ENCODE results near the gene NWD2. TPM values are rescaled to one million over a fixed set of nuclear protein-coding genes. Genes with fewer than 3 reads are reported as not detected.
"Not testable (repeated sequence)": the region's sequence is repeated elsewhere in the genome, so short reads cannot be mapped to it uniquely, and the experiment has no call there.

NWD2 gene
- total RNA-seq, 1 experiment from 2014 or later, result 0.33 TPM

GRCh38 chr4:37393889-37394288, 149.3 kb downstream of the NWD2 start:
- DNase-seq (ENCODE audit: low spot score), result no peak

DNA sequence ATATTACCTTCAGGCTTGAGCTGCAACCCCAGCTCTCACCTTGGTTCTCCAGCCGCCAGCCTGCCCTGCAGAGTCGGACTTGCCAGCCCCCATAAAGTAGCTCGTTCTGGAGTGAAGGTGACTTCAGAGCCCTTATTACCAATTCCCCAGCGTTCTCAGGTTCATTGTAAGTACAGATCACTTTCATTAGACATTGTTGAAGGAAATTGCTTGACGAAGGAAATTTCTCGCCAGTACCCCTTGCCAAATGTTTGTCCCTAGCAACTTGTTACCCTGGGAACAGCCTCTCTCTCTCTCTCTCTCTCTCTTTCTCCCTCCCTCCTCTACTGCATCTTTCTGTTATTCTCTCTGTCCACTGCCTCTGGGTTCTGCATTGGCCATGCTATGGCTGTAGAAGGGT, 153.0 kb downstream of the NWD2 start:
- DNase-seq (ENCODE audit: low spot score), result no peak

GRCh38 chr4:37400241-37400881, 155.8 kb downstream of the NWD2 start:
- DNase-seq (ENCODE audit: low spot score), result no peak

- peak; percentile 82 for DNase-seq (ENCODE audit: low spot score)
Observed at GRCh38 chr4:37407938-37408826, 163.6 kb downstream of the NWD2 start.

GRCh38 chr4:37413612-37414011, 169.1 kb downstream of the NWD2 start:
- DNase-seq (ENCODE audit: low spot score), result not testable (repeated sequence)

DNA sequence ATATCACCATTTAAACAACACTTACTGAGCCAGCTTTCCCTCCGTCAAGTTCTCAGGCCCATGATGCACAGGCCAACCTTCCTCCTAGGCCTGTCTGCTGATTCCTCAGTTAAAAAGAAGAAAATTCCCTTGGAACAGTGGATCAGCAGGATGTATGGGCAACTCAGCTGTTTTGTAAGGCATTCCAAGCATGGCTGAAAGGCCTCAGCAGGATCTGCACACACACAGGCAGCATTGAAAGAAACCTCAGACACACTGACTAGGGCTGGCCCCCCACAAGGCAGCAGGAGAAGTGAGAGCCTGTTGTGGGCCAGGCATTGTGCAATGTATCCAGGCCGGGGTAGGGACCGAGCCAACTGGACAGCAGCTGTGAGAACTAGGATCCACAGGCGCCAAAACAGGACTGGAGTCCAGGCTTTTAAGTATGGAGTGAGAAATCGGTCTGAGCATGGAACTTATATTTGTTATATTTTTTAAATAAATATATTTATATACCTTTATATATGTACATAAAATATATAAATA, 171.4 kb downstream of the NWD2 start:
- no peak for DNase-seq (ENCODE audit: low spot score)

DNA sequence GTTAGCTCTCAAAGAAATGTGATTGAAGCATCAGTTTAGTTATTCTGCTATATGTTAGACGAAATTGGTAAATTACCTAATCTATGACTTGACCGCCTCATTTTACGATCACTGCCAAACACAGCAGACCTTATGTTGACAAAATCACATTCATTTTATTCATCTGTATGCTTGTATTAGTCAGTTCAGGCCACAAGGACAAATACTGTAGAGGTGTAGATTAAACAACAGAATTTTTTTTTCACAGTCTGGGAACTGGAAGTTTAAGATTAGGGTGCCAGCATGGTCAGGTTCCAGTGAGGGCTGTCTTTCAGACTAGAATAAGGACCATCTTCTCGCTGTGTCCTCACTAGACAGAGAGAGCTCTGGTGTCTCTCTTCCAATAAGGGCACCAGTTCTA, 177.1 kb downstream of the NWD2 start:
- no peak for DNase-seq (ENCODE audit: low spot score)

GRCh38 chr4:37422102-37422501, 177.6 kb downstream of the NWD2 start:
- DNase-seq (ENCODE audit: low spot score), result no peak

DNA sequence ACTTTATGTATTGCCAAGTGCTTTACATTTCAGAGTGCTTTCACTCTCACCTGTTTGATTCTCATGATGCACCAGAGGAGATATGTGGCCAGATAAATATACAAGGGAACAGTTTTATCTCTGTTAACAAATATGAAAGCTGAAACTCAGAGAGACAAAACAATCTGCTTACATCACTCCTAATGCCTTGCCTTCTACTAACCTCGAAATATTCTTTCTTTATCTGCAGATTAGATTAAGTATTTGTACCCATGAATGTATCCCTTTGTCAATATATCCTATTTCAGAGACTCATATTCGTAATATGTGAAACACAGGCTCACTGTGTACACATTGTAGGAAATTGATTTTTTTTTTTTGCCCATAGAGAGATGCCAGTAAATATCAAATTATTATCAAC, 178.1 kb downstream of the NWD2 start:
- no peak for DNase-seq (ENCODE audit: low spot score)

GRCh38 chr4:37423310-37423709, 178.8 kb downstream of the NWD2 start:
- DNase-seq (ENCODE audit: low spot score), result no peak

- no peak for DNase-seq (ENCODE audit: low spot score)
Observed at GRCh38 chr4:37424753-37425152, 180.2 kb downstream of the NWD2 start.

- no peak for DNase-seq (ENCODE audit: low spot score)
Observed at GRCh38 chr4:37425857-37426256, 181.3 kb downstream of the NWD2 start.

- no peak for DNase-seq (ENCODE audit: low spot score)
Observed at GRCh38 chr4:37427193-37427592, 182.7 kb downstream of the NWD2 start.

DNA sequence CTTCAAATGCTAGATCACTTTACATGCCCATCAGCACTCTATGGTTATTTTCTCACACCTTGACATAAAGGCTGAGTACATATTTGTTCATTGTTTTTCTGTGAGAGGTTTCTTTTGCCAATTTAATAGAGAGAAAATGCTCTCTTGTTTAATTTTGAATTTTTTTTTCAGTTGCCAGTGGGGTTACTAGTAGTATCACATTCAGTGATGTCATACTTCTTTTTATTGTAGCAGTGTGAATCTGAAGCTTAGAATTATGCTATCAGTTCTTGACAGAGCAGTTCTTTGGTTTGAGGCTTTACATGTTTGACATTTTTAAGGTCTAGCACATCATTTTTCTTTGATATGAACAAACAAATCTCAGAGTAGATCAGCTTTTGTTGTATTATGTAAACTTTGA, 185.4 kb downstream of the NWD2 start:
- no peak for DNase-seq (ENCODE audit: low spot score)

DNA sequence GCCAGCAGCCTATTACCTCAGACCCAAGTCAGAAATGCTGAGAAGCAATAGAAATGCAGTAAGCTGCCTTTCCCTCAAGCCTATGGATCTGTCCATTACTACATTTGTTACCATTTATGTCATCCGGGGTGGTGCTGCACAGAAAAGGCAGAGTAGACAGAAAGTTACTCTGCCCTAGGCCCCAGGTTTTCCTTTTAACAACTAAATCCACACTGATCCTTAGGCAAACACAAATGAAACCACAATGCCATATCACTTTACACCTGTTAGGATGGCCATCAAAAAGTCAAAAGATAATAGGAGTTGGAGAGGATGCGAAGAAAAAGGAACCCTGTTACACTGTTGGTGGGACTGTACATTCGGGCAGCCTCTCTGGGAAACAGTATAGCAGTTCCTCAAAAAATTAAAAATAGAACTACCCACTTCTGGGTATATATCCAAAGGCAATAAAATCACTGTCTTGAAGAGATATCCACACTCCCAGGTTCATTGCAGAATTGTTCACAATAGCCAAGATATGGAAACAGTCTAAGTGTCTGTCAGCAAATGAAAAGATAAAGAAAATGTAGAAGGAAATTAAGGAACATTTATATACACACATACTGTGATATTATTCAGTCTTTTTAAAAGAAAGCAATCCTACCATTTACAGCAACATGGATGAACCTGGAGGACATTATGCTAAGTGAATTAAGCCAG, 186.3 kb downstream of the NWD2 start:
- peak; percentile 82 for DNase-seq (ENCODE audit: low spot score)

- DNase-seq (ENCODE audit: low spot score), result no peak
Observed at GRCh38 chr4:37431417-37431743, 186.8 kb downstream of the NWD2 start.

GRCh38 chr4:37434469-37434868, 189.9 kb downstream of the NWD2 start:
- peak; percentile 44 for DNase-seq (ENCODE audit: low spot score)

- no peak for DNase-seq (ENCODE audit: low spot score)
Observed at GRCh38 chr4:37436546-37436945, 192.0 kb downstream of the NWD2 start.

DNA sequence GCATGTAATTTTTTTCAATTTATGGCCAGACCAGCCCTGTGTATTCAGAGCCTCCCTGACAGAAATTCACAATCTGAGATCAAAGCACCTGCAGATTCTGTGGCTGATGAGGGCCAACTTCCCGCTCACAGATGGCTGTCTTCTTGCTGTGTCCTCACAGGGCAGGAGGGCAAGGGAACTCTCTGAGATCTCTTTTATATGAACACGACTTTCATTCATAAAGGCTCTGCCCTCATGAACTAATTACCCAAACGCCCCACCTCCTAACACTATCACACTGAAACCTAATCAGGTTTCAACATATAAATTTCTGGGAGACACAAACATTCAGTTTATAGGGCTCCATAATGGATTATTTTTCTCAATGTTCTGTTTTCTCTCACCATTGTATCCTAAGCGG, 192.6 kb downstream of the NWD2 start:
- DNase-seq (ENCODE audit: low spot score), result peak; percentile 23

DNA sequence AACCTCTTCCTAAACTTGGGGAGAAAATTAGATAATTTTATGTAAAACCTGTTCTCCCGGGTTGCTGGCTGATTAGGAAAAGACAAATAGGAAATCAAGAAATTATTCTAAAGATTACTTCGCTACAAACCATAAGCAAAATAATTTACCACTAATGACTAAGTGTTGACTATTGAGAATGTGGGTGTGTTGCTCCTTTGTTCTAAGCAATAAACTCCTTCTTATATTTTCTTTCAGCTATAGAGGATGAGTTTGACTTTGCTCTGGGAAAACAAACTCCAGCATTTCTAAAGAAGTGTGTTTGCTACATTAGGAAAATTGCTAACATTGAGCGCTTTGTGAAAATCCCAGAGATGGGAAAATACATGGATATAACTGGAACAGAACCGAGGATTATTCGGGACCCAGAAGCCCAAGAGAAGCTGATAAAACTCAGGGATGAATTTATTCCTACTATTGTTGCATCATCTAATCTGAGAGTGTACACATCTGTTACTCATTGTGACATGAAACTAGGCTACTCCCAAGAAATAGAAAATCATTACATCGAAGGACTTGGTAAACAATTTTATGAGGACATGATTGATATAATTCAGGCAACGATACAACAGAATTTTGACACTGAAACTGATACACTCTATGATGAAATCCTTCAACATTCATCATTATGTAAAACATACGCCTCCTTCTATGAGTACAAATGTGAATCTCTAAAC, 194.2 kb downstream of the NWD2 start:
- DNase-seq (ENCODE audit: low spot score), result peak; percentile 50

DNA sequence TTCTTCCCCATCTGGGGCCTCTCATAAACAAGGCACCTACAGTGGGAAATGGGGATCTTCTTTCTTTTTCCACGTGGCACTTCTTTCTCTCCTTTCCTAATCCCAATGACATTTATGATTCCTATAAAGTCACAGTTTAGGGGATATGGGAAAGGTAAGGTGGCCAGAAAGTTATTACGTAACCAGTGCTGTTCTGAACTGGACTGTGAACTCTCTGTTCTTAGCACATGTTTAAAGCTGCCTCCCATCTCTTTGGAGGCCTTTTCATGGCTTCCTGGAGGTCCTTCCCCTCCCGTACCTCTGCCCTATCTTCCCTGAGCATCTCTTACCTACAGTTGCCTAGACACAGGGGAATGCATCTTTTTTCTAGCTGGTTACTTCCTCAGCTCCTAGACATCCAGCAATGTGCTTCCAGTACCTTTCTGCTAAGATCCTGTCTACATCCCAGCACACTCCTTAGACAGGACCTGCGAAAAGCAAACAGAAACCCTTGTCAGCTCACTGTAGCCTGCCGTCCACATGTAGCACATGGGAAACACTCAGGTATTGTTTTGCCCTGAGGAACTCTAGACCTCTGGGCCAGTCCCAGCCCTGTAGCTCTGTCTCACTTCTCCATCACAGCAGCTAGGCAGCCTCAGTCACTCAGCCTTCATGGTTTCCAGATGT, 195.4 kb downstream of the NWD2 start:
- peak; percentile 50 for DNase-seq (ENCODE audit: low spot score)
